ENCODE measurements around the gene FNBP1.

The FNBP1 gene

DNA sequence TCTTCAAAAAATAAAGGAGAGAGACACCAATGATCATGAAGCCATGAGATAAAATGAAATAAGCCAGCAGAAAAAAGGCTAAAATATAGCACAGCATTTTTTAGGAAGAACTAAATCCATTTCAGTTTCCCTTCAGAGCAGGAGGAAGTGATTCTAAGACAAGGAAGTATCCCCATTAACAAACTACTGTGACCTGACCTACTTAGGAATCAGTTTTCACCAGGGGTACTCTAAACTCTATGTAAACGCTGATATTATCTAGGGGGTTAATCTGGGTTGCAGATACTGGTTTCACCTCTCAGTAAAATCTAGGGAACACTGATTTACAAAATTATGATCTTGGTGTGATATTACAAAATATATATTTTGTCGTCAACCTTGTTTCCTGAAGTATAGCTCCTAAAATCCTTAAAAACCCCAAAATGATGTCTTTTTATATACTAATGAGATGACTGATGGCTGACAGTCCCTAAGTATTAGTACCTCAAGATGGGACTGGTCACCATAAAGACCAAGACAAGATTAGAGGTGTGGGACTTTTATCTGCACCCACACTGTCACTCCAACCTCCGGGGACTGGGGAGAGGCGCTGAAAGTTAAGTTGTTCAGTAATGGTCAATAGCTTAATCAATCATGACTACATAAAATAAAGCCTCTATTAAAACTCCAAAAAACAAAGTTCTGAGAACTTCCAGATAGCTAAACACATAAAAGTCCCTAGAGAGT is 2.9 kb upstream of the FNBP1 start:
- DNase-seq (ENCODE audit: low spot score): no peak

DNA sequence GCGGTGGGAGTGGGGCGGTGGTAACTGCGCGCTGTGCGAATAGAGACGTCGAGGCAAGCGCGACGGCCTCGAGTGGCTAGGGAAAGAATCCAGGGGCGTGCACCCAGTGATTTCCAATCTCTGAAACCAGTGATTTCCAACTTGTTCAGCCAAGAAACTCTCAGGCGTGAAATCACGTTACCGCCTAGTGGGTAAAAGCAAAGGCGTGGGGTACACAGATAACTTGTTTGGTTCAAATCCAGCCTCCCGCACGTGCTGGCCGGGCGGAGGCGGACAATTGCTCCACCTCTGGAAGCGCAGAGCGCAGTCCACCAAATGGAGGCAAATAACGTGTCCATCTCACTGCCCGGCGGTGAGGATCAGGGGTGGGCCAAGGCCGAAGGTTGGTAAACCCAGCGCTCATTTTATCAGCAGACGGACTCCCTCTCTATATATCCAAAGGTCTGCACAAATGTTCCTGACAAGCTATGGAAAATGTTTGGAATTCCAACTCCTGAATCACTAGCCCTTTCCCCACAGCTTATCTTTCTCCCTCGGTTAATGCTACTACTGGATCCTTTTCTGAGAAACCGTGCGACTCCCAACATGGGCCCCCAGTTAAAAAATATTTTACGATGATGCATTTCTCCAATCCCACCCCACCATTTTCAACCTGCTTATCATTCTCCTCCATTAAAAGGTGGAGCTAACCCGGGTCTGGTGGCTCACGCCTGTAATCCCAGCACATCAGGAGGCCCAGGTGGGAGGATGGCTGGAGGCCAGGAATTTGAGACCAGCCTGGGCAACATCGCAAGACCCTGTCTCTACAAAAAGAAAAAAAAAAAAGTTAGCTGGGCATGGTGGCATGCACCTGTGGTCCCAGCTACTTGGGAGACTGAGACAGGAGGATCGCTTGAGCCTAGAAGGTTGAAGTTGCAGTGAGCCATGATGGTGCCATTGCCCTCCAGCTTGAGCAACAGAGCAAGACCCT is 950 bp upstream of the FNBP1 start:
- no peak for DNase-seq (ENCODE audit: low spot score)

DNA sequence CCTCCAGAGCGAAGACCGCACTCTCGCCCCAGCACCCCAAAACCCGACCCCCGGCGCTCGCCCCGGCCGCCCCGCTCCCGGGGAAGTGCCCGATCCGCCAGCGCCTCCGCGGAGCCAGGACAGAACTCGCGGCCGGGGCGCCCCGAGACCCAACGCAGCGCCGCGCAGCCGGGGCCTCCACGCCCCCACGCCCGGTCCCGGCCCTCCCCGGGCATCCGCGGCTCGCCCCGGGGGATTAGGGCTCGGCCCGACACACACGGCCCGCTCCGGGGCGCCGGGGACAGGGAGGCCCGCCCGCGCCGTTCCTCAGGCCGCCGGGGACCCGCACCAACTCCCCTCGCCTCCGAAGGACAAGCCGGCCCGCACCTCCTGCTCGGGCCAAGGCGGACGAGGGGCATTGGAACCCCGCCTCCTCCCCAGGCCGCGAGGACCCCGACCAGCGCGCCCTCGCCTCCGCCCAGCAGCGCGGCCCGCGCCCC is 544 bp downstream of the FNBP1 start:
- no peak for DNase-seq (ENCODE audit: low spot score)

GRCh38 chr9:130041648-130042405 is 1.2 kb downstream of the FNBP1 start:
- no peak for DNase-seq (ENCODE audit: low spot score)

DNA sequence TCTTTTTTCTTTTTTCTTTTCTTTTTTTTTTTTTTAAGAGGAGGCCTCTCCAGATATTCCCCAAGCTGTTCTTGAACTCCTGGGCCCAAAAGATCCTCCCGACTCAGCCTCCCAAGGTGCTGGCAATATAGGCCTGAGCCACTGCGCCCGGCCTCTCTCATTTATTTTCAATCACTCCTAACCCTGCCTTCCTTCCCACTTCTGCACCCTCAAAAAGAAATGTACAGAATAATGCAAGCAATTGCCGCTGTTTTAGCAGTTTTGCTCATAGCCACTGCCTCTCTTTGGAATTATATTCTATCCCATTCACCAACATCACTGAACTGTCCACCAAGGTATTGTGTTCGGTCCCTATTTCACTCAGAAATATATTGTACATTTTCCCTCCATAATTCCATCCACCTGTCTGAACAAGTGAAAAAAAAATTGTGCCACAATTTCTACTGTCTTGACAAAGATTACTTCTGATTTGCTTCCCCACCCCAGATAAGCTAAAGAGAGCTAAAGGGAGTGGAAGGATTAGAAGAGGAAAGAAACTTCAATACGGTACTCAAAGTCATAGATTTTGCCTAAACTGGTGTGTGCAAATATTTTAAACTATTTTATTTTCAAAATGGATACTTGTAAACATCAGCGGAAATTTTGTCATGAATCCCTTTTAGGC is 1.9 kb downstream of the FNBP1 start:
- DNase-seq (ENCODE audit: low spot score): no peak

DNA sequence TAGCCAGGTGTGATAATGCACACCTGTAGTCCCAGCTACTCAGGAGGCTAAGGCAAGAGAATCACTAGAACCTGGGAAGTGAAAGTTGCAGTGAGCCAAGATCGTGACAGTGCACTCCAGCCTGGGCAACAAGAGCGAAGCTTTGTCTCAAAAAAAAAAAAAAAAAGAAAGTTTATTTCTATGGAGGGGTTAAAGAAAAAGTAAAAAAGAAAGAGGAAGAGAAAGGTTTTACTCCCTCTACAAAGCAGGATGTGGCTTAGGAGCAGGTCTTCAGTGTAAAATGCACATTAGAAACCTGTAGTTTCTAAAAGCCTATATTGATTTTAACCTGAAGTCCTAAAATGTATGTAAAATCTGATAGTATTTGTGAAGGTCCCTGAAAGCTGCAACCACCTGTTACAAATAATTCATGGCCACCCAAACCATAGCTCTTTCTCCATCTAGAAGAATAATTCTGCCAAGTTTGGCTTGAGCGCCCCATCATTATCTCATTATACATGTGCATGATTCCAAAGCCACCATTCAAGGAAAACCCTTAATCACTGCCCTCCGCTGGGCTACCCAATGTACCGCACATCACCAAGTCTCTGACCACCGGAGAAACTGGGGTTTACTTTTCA is 3.4 kb downstream of the FNBP1 start:
- no peak for DNase-seq (ENCODE audit: low spot score)

- DNase-seq (ENCODE audit: low spot score): no peak
Observed at GRCh38 chr9:130036099-130036498, 6.9 kb downstream of the FNBP1 start.

DNA sequence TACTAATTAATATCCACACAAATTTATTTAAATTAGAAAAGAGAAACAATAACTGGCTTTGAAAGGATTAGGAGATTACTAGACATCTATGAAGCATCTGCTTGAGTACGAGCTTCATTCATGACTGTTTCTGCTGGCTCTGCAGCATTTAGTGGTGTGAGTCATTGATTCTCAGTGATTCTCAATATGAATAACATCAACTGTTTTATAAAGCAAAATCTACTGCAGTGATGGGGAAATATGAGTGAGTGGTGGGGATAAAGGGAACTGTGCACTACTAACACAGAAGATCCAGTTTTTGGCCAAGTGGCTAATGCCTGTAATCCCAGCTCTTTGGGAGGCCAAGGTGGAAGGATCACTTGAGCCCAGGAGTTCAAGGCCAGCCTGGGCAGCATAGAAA is 8.4 kb downstream of the FNBP1 start:
- DNase-seq (ENCODE audit: low spot score): no peak

- DNase-seq (ENCODE audit: low spot score): no peak
Observed at GRCh38 chr9:130030651-130031127, 12.3 kb downstream of the FNBP1 start.

- DNase-seq (ENCODE audit: low spot score): no peak
Observed at GRCh38 chr9:130029223-130029973, 13.6 kb downstream of the FNBP1 start.

DNA sequence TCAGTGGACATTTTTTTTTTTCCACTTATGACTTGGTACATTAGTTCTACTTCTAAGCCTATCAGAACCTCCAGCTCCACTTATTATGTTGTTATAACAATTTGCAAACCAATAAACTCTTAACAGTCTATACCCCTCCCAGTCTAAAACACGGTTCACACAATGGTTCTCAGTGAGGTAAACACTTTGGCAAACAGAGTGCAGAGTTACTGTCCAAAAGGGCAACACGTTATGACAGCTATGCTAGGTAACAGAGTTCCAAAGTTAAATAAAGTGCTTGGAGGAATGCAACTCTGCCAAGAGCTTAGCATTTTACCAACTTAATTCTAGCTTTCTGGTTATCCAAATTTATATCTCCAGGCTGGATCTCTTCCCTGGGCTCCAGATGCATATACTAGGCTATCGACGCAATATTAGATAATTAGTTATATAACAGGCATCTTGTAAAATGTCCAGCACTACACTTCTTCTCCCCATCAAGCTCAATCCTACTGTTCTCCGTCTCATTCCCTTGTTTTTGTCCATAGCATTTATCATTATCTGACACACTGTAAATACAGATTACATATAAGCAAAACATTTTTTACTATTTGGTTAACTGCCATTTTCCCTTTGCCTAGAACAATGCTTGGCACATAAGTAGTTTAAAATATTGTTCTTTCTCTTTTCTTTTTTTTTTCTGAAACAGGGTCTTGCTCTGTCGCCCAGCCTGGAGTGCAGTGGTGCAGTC is 14.3 kb downstream of the FNBP1 start:
- no peak for DNase-seq (ENCODE audit: low spot score)

DNA sequence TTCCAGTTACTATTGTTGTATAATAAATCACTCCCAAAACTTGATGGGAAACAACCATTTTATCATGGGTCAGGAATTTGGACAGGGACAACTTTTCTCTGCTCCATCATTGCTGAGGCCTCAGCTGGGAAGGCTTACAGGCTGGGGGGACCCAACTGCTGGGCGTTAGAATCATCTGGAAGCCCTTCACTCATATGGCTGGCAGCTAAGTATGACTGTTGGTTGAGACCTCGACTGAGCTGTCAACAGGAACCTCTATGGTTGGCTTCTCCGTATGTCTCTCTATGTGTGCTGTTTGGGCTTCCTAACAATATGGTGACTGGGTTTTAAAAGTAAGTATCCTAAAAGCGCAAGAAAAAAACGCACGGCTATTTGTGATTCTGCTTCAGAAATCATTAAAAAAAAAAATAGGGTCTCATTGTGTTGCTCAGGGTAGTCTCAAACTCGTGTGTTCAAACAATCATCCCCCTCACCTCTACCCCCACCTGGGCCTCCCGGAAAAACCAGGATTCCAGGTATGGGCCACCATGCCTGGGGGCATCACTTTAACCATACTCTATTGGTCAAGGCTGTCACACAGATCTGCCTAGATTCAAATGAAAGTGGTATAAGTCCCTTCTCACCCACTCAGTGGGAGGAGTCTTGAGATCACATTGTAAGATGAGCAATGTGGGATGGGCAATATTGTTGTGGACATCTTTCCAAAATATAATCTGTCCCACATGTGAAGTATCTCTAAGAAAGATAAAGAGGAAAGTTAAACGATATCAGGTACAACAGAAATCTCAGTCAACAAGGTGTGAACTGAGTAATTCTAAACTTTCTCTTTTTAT is 15.2 kb downstream of the FNBP1 start:
- DNase-seq (ENCODE audit: low spot score): no peak

GRCh38 chr9:130026583-130027340 is 16.2 kb downstream of the FNBP1 start:
- no peak for DNase-seq (ENCODE audit: low spot score)

GRCh38 chr9:130024597-130024994 is 18.4 kb downstream of the FNBP1 start:
- no peak for DNase-seq (ENCODE audit: low spot score)

- no peak for DNase-seq (ENCODE audit: low spot score)
Observed at GRCh38 chr9:130023994-130024596, 18.9 kb downstream of the FNBP1 start.

GRCh38 chr9:130023144-130023787 is 19.7 kb downstream of the FNBP1 start:
- DNase-seq (ENCODE audit: low spot score): no peak

DNA sequence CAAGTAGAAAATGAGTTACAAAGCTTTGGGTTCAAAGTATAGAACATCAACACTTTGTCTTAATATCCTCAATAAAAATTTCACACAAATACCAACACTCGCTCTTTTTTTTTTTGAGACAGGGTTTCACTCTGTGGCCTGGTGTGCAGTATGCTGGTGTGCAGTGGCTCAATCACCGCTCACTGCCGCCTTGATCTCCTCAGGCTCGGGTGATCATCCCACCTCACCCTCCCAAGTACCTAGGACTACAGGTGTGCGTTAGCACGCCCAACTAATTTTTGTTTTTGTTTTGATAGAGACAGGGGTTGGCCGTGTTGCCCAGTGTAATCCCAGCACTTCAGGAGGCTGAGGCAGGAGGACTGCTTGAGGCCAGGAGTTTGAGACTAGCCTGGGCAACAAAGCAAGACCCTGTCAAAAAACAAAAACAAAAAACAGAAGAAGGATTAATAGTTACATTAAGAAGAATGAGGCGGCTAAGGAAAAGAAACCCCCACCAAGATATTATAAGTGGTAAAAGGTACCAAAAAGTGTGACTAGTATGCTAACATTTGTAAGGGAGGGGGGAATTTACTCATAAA is 20.3 kb downstream of the FNBP1 start:
- no peak for DNase-seq (ENCODE audit: low spot score)
